H1 (cell line): ENCODE measurements around the gene PIK3R6. TPM values are rescaled to one million over a fixed set of nuclear protein-coding genes. Genes with fewer than 3 reads are reported as not detected.

Experiments
- BRCA1 ChIP-seq: IDR thresholded peaks from 2 replicates; pipeline ENCODE4 v1.6.1; 2012; ENCODE audit warnings: low read depth, low read length, improper control_type of control experiment
- NRF1 ChIP-seq: IDR thresholded peaks from 2 replicates; pipeline ENCODE4 v1.6.1; 2011; ENCODE audit warnings: mild to moderate bottlenecking, low read depth, low read length, improper control_type of control experiment
- SRF ChIP-seq: IDR thresholded peaks from 2 replicates; pipeline ENCODE4 v1.6.1; 2011; ENCODE audit warnings: mild to moderate bottlenecking, low read depth, low read length, moderate library complexity
- YY1 ChIP-seq: IDR thresholded peaks from 2 replicates; pipeline ENCODE4 v1.6.1; 2011; ENCODE audit warnings: low read depth, mild to moderate bottlenecking, low read length
- polyA plus RNA-seq, 7 experiments: library from polyadenylated mRNA; depleted of rRNA in 3 of 7; stranded (reverse) in 5 of 7; unstranded in 2 of 7; fragments of >200 nt in 5 of 7; fragments of 200-250 nt in 2 of 7; gene quantifications; 1 replicate in 5 of 7; 2 replicates in 1 of 7; 4 replicates in 1 of 7; pipeline versions ENCODE4 v1.2.1 to v1.2.3, GENCODE V29; 2011 to 2013; ENCODE audit warnings: missing spikeins in 2 of 7, mixed read lengths in 2 of 7
- total RNA-seq: library from RNA; stranded (reverse); fragmentation: NEBNext Ultra II Directional; extraction: Animal tissue kit (Norgen Biotek cat#: 25700); gene quantifications from 2 replicates; pipeline ENCODE4 v1.2.1, GENCODE V29; 2021

The PIK3R6 gene
- total and polyA plus RNA-seq, 2 of the 8 experiments (the other 6 are each of a cell fraction or from before 2014, with no cell fraction given), result 0.24 to 1.2 TPM

- TF ChIP-seq NRF1, result no peak
- TF ChIP-seq BRCA1, result no peak
- TF ChIP-seq YY1, result no peak
- TF ChIP-seq SRF, result no peak
Measured at GRCh38 chr17:8872036-8872704, 4.7 kb upstream of the PIK3R6 start (continued).
